HG02763 (cell line): Measurements from ENCODE around the gene NEMP2.

Source experiments
- ATAC-seq: cut with Tn5 transposase; IDR thresholded peaks from one replicate; pipeline ENCODE4 v1.9.1; 2021; ENCODE audit warnings: mild to moderate bottlenecking, moderate library complexity; ENCODE audit not compliant: unreplicated experiment

The NEMP2 gene, protein sequence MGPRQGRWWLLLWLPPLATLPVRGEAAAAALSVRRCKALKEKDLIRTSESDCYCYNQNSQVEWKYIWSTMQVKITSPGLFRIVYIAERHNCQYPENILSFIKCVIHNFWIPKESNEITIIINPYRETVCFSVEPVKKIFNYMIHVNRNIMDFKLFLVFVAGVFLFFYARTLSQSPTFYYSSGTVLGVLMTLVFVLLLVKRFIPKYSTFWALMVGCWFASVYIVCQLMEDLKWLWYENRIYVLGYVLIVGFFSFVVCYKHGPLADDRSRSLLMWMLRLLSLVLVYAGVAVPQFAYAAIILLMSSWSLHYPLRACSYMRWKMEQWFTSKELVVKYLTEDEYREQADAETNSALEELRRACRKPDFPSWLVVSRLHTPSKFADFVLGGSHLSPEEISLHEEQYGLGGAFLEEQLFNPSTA

DNA sequence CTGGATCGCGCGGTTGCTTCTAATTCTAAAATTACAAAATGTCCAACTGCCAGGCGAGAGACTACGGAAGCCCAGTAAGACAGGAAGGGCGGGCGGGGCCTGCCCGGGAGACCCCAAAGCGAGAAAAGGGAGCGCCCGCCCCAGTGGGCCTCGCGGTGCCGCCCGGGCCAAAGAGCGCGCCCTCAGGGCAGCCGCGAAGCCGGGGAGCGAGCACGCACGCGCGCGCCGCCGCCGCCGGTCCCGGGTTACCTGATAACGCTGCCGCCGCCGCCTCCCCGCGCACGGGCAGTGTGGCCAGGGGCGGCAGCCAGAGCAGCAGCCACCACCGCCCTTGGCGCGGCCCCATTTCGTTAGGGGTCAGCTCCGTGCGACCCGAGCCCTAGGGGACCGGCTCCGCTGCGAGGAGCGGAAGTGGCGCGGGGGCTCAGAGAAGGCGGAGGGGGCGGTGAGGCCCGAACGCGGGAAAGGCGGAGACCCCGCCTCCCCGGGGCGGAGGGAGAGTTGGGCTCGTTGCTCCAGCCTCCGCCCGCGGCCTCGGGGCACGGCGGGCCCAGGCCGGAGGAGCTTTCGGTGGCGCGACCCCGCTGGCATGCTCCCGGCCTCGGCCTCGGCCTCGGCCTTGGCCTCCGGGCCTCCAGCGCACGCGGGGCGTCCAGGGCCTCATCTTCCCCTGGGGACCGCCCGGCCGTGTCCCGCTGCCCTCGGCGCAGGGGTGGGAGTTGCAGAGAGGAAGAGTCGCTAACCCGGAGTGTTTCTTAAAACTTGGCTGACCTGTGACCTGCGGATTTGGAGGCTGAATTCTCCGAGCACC lies at the start of gene NEMP2:
Gene NEMP2 (minus strand): TSS at position 413 of the 811 bp plus-strand sequence. CDS start 67 bp downstream, at position 346.
- ATAC-seq: peak; percentile 70

DNA sequence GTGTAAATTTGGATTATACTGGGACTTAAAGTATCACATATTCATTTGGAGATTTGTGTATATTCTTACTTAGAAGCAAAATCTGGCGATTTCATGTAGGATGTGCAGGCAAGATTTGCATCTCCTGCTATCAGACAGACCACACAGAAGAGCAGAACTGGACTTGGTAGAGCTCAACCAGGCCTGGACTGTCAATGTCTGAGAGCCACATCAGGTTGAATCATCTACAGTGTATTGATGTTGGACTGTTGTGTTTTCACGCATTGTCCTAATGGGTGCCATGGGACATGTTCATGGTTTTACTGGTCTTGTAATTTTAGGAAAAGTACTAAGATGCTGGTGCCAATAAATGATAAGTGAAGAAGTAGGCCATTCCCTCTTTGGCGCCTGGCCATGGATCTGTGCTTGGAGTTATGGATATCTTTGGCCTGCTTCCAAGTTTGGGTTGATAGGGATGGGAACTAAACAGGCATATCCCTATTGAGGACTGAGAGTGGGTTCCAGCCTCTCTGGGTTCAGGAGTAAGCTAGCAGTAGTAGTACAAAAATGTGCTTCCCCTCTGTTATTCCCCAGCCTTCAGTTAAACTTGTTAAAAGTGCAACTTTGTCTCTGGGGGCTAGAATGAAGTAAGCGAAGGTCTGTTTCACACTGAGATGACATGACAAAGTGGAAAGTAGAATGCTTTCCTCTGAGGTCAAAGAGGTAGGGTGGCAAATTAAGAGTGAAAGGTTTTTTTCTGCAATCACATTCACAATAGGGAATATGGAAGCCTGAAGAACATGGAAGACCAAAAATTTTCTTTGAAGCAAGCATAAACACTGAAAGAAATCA lies 49.2 kb upstream of the NEMP2 start:
- ATAC-seq: peak; percentile 48

DNA sequence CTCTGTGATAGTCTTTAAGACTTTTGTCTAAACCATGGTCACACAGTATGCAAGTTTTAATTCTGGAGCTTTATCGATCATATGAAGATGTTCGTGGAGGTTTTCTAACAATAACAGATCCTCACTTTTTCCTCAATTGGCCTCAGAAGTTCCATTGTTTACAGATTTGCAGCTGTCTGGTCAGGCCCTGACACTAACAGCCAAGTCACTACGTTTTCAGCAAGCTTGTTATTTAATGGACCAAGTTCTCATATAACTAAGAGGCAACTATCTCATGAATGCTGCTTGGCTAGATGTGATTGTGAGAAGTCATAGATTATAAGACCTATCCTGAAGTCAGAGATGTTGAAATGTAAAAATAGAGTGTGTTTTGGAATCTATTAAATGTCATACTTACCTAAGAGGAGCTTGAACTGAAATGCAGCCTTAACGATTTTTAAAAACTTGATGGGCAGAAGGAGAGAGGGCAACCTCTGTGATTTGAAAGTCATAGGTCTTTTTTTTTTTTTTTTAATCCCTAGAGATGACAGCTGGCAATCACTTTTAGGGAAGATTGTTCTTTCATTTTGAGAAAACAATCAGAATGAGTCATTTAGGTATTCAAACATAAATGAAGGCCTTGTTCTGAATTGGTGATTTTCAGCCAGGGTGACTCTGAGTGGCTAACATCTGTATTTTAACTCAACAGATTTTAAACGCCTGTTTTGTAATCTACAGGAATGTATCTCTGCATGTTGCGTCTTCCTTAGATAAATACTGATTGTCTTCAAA lies 48.4 kb upstream of the NEMP2 start:
- peak; percentile 60 for ATAC-seq

DNA sequence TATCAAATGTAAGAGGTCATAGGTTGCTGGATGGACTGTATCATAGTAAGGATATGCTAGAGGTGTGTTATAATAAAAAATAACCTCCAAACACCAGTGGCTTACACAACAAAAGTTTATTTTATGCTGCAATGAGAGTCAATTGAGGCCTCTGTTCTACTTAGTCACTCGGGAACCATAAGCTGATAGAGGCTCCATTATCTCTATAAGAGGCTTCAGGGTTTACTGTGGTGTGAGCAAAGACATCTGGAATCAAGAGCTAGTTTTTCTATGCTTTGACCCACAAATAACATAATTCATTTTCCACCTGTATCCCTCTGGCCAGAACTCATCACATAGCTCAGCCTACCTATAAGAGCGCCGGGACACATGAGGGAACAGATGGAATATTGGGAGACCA lies 47.5 kb upstream of the NEMP2 start:
- no peak for ATAC-seq

DNA sequence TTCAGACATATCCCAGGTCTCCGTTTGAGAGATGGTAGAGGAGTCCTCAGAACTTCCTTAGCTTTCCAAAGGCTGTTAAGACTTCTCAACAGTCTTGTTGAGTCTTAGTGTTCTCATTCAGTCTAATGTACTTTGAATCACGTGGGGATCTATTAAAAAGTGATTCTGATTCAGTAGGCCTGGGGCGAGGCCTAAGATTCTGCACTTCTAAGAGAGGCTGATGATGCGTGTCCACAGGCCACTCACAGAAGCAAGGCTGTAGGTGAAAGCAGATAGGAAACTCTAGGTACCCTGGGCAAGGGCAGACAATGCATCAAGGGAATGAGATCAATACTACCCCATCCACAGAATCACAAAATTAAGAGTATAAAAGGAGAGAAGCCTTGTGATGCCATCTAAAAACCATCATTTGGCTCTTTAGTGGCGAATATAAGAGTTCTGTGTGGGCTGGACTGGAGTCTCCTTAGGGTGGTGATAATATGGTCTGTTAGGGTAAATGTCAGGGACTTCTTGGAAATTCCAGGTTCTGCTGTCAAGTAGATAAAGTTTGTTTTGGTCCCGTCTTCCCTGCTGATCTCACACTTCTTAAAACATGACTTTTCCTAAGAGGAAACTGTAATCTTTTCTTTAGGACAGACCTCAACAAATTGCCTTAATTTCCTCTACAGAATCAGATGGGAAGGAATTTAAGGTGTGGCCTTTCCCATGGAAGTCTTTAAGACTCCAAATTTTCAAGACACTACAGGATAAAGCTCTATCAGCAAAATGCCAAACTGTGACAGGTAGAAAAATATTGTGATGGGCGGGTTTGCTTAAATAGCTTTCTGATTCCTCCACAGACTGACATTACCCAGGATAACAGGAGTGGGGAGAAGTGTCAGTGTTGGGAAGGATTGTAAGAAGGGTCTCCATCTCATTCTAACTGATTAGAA lies 45.7 kb upstream of the NEMP2 start:
- ATAC-seq: no peak

DNA sequence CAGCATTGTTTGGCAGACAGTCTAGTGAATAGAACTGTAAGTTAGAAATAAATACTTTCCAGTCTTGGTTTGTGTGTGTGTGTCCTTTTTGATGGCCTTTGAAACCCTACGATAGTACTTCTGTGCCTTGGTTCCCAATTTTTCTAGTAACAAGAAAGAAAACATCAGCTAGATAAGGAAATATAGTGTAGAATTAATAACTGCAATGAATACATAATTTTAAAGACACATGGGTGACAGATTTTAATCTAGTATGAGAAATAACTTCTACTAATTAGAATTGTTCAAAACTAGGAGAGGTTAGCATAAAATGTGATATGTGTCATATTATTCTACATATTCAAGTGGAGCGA lies 44.5 kb upstream of the NEMP2 start:
- no peak for ATAC-seq

DNA sequence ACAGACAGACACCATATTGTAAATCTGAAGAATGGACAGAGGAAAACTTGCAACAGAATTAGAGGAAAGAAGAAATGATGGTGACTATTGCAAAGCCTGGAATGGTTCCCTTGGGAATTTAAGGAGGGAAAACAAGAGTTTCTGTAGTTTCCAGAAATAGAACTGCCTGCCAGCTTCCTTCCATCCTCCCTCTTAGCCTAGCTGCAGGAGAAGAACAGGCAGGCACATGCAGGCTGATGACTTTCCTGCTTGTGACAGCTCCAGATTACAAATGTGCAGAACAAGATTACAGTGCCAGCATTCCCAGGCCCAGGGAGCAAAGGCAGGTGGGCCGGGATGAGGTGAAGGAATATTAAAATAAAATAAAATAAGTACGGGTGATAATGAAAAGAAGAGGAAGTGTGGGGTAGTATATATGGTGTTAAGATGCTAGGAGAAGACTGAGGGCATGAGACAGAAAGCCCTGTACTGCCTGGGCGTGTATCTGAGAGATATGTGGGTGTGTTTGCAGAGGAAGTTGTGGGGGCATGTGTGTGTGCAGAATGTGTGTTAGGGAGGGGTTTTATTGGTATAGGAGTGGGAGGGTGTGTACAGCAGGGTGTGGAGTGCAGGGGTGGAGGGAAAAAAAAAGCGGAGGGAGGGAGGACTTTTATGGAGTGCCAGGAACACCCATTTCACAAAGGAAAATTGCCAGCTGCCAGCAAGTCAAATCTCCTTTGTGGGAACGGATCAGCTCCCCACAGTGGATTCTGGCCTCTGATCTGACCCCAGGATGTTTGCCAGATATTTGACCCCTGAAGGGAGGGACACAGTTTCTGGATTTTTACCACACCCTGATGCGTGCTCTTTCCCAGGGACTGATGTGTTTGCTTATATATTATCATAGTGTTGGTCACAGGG lies 43.9 kb upstream of the NEMP2 start:
- no peak for ATAC-seq

DNA sequence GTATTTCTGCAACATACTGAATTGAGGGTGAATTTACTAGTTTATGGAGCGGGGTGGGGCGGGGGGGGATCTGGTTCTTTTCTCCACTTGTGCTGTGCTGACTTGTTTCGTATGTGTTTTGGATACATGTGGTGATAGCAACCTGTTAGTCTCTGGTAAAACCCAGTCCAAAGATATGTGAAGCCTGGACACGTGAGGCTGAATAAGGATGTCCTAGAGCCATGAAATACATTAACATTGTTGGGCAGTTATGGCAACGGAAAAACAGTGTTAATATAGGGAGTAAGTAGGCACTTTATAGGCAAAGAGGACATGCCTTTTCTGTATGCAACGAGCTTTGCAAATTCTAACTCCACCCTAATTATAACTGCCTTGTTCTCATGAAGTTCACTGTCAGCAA lies 42.1 kb upstream of the NEMP2 start:
- no peak for ATAC-seq

DNA sequence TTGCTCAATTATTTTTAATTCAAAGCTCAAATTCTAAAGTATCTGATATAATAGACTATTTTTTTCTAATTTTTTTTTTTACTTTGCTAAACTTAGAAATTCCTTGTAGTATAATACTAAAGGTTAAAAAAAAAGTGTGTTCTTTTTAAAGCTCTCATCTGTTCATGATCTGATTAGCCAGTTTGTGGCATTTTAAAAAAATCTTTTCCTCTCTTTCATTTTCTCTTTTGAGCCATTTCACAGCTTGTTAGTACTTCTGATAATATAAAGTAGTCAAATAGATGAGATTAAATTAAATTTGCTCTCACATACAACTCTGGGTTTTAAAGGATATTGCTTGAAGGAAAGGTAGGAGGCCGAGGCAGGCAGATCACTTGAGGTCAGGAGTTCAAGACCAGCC lies 40.7 kb upstream of the NEMP2 start:
- ATAC-seq: no peak

DNA sequence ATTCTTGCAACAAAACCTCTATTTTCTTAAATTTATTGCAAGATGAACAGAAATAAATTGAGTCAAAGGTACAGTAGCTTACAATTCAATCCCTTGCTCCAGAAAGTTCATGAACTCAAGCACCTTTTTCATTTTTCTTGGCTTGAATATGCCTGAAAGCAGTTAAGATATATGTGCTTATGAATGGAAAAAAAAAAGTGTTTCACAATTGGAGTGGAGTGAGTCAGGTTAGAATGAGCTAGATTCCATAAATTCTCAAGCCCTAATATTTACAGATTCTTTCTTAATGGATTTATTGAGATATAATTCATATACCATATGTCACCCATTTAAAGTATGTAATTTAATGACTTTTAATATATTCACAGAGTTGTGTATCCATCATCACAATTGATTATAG lies 39.6 kb upstream of the NEMP2 start:
- ATAC-seq: no peak

DNA sequence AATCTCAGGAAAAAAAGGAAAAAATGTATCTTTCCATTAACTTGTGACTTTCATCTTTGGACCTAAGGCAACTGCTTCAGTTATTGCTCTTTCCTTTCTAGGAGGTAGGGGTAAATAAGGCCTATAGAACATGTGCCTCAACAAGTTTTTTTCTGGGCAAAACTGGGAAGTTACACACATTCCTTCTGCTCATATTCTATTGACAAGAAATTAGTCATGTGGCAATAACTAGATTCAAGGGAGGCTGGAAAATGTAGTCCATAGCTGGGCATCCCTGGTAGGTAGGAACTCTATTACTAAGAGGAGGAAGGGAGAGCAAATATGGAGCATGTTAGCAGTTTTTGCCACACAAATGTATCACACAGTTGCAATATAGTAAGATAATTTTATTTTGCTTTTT lies 37.7 kb upstream of the NEMP2 start:
- ATAC-seq: no peak

DNA sequence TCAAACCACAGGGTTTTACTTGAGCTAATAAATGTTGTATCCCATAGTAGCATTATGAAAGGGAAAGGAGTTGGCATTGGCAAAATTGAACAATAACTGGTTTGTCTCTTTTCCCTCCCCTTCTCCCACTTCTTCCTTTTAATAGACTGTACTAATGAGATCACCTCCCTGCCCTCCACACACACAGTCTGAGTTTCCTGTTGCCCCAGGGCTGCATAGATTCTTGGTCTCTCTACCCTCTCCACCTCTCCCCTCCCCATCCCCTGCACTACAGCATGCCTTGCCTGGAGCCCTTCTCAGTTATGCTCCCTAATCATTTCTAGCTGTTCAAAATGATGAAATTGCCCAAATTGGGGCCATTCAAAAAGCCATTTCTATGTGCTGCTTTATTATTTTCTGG lies 37.2 kb upstream of the NEMP2 start:
- no peak for ATAC-seq

DNA sequence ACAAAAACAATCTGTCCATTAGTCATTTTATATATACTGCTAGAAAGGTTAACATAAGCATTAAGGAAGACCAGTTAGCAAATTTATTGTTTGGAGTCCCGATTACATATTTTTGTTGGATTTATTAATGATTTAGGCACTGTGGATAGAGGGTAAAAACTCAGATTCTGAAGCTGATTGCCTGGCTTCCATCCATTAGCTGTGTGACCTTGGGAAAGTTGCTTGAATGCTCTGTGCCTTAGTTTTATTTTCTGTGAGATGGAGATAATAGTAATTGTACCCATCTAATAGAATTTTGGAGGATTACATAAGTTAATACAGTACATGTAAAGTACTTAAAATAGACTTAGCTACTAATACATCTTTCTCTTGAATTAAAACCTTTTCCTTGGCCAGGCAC lies 36.3 kb upstream of the NEMP2 start:
- no peak for ATAC-seq

DNA sequence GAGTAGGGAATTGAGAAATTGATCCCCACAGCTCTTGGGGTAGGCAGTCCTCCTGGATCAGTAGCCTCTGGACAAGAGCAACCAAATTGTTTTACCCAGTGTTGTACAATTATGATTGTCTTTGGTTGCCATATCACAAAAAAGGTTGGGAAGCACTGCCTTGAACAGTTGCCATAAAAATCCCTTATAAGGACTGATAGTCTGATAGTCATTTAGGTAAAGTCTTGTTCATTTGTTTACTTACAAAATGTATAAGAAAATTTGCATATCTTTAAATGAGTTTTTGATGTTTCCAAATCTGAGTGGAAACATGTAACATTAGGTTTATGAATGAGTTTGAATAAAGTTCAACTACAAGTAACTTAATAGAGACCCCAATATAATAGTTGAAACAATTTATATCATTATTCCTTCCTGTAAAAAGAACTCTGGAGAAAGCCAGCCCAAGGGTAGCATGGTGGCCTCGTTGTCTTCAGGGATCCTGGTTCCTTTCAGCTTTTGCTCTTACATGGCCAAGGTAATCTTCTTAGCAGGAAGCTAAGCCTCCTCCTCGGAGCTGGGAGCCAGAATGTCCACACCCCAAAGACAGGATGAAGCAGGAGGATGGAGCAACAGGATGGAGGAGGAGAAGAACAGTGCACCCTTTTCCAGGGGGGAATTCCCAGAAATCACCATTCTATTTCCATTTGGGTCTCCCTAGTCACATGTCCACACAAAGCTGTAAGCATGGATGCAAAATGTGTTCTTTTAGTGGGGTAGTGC lies 35.7 kb upstream of the NEMP2 start:
- ATAC-seq: no peak

DNA sequence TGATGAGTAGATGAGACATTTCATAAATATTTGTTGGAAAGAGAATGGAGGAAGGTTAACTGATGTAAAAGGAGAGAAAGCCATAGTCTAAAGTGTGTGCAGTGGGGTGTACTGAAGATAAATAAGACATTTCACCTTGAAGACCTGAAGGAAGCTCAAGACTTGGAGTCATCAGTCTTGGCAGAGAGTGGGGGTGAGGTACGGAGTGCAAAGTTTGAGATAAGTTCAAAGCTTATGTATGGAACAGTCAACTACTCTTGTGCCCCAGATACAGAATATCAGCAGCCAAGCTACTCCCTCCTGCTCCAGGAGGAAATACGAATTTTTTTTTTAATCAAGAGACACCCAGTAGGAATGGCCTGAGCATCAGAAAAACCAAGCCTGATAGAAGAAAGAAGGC lies 30.3 kb upstream of the NEMP2 start:
- no peak for ATAC-seq

DNA sequence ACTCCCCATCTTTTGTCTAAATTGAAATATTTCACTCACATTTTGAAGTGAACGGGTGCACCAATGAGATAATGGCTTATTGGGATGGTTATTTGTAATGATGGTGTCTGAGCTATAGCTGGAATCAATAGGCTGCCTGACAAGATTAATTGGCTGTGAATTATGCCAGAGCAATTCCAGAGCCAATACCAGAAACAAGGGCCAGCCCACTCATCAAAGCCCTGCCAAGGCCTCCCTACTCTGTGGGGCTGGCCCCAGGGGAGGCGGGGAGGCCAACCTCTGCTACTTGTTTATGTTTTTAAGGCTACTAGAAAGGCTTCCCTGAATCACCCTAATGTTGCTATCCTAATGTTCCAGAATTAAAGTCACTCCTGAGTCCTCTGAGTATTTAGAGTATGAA lies 29.1 kb upstream of the NEMP2 start:
- ATAC-seq: no peak

DNA sequence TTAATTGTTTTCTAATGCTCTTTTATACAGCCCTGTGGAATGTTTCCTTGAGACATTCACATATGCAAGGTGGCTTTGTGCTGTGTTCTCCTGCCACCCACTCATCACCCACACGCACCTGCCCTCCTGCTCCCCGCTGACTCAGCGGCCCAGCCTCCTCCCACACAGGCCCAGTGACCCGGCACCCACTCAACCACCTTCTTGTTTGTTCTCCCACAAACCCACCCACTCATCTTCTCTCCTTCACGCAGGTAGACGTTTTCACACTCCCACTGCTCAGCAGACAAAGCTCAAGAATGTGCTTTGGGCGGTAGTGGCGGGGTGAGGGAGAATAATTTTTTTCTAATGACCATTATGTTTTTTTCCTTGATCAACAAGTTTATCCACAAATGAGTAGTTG lies 28.6 kb upstream of the NEMP2 start:
- no peak for ATAC-seq

DNA sequence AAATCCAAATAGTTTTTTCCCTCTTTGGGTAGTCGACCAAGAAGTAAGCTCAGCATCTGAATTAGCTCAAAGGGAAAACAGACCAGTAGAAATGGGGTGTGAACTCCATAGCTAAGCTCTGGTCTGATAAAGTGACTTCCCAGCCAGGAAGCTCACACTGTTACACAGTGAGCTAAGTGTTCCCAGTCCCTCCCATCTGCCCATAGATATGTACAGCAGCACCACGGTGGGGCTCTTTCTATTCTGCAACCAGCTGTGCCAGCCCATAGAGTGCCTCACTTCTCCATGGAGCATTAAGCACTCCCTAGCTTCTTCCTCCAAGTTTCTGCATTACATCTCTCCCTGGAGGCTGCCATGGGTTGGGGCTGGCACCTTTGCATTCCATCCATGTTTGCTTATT lies 27.6 kb upstream of the NEMP2 start:
- ATAC-seq: no peak
